Activated T-helper 1 cell treated with anti-CD3 and anti-CD28 coated beads, Interleukin-12 subunit alpha, Interleukin-12 subunit beta, Interleukin-2, Interleukin-4 antibody, amounts not matched to agents 30 ng/mL and 10 ng/mL and 1 ng/mL, durations not matched to agents 14 hours and 24 hours and 36 hours (primary cell): ENCODE results near the gene GH1. TPM values are rescaled to one million over a fixed set of nuclear protein-coding genes. Genes with fewer than 3 reads are reported as not detected.
"Not testable (repeated sequence)": the region's sequence is repeated elsewhere in the genome, so short reads cannot be mapped to it uniquely, and the experiment has no call there.

Experiments
- DNase-seq: peaks from one replicate; pipeline ENCODE4 v3.0.0; 2021; ENCODE audit warnings: low spot score
- H3K27ac Mint-ChIP-seq: one replicate; pipeline ENCODE4 v1.8.0; 2021; ENCODE audit warnings: mild to moderate bottlenecking, mixed read lengths
- H3K27me3 Mint-ChIP-seq: one replicate; pipeline ENCODE4 v1.8.0; 2022; ENCODE audit warnings: mild to moderate bottlenecking, moderate library complexity, mixed read lengths; ENCODE audit not compliant: insufficient read depth
- H3K36me3 Mint-ChIP-seq: one replicate; pipeline ENCODE4 v1.8.0; 2021; ENCODE audit warnings: low read depth, mixed read lengths
- H3K4me1 Mint-ChIP-seq: one replicate; pipeline ENCODE4 v1.8.0; 2021; ENCODE audit warnings: low read depth, mixed read lengths
- H3K4me3 Mint-ChIP-seq: one replicate; pipeline ENCODE4 v1.8.0; 2021; ENCODE audit warnings: mild to moderate bottlenecking, moderate library complexity, mixed read lengths
- H3K9me3 Mint-ChIP-seq: one replicate; pipeline ENCODE4 v1.8.0; 2021; ENCODE audit warnings: mixed read lengths
- intact Hi-C: fragments of 100-400 bp; cut with micrococcal nuclease; formaldehyde crosslinking; loops from one replicate; pipeline ENCODE4 v1.15.1; 2024
- total RNA-seq: library from RNA; stranded (reverse); gene quantifications from 2 replicates; pipeline ENCODE4 v1.2.3, GENCODE V29; 2022

The GH1 gene
- total RNA-seq, 1 donor from 2014 or later = not detected

- H3K36me3 Mint-ChIP-seq, DNase-seq, intact Hi-C loops, H3K27ac Mint-ChIP-seq, H3K4me3 Mint-ChIP-seq, H3K4me1 Mint-ChIP-seq, H3K9me3 Mint-ChIP-seq: not testable (repeated sequence)
- peaks cover 29% of the 10 kb centered on the region for H3K27me3 Mint-ChIP-seq
Observed at GRCh38 chr17:63894821-63895220, 23.8 kb downstream of the GH1 start.

- H3K27ac Mint-ChIP-seq, H3K4me3 Mint-ChIP-seq, H3K36me3 Mint-ChIP-seq, DNase-seq, H3K4me1 Mint-ChIP-seq, H3K9me3 Mint-ChIP-seq, intact Hi-C loops: not testable (repeated sequence)
- H3K27me3 Mint-ChIP-seq = peaks cover 30% of the 10 kb centered on the region
Observed at GRCh38 chr17:63894021-63894420, 24.6 kb downstream of the GH1 start.

GRCh38 chr17:63892316-63893037 is 26.2 kb downstream of the GH1 start:
- H3K4me3 Mint-ChIP-seq, H3K9me3 Mint-ChIP-seq, H3K4me1 Mint-ChIP-seq, intact Hi-C loops, DNase-seq, H3K27ac Mint-ChIP-seq, H3K36me3 Mint-ChIP-seq: not testable (repeated sequence)
- peaks cover 31% of the 10 kb centered on the region for H3K27me3 Mint-ChIP-seq

GRCh38 chr17:63889026-63889848 is 29.4 kb downstream of the GH1 start:
- H3K9me3 Mint-ChIP-seq, H3K4me1 Mint-ChIP-seq, DNase-seq, H3K36me3 Mint-ChIP-seq, intact Hi-C loops, H3K27ac Mint-ChIP-seq, H3K4me3 Mint-ChIP-seq: not testable (repeated sequence)
- H3K27me3 Mint-ChIP-seq = peaks cover 28% of the 10 kb centered on the region

- H3K4me1 Mint-ChIP-seq = peaks cover 14% of the 10 kb centered on the region
Observed at GRCh38 chr17:63885119-63885518, 33.5 kb downstream of the GH1 start.

GRCh38 chr17:63882626-63883126 is 36.0 kb downstream of the GH1 start:
- H3K27me3 Mint-ChIP-seq = peaks cover 11% of the 10 kb centered on the region
- intact Hi-C loops, H3K36me3 Mint-ChIP-seq, H3K4me3 Mint-ChIP-seq, DNase-seq, H3K4me1 Mint-ChIP-seq, H3K9me3 Mint-ChIP-seq, H3K27ac Mint-ChIP-seq: not testable (repeated sequence)

More at GRCh38 chr17:63885119-63885518, 33.5 kb downstream of the GH1 start:
- H3K9me3 Mint-ChIP-seq, intact Hi-C loops, H3K36me3 Mint-ChIP-seq, DNase-seq, H3K4me3 Mint-ChIP-seq, H3K27ac Mint-ChIP-seq, H3K27me3 Mint-ChIP-seq: not testable (repeated sequence)

GRCh38 chr17:63881935-63882601 is 36.6 kb downstream of the GH1 start, which contains the start of gene GH2:
Gene GH2 (minus strand): TSS chr17:63881944. CDS start chr17:63881801, 143 bp downstream.
- Mint-ChIP-seq H3K9me3 (no peaks in the 10 kb centered on the region), H3K4me1 (peaks cover 5% of the 10 kb centered on the region), H3K4me3 (no peak within 1 kb of the TSS), H3K36me3 (no peaks in the 10 kb centered on the region), H3K27ac (no peak within 1 kb of the TSS), H3K27me3 (peaks cover 11% of the 10 kb centered on the region)
- intact Hi-C loops = no loop called here
- peak; percentile 47 for DNase-seq

- intact Hi-C loops, H3K36me3 Mint-ChIP-seq, H3K4me3 Mint-ChIP-seq, H3K9me3 Mint-ChIP-seq, H3K4me1 Mint-ChIP-seq, H3K27ac Mint-ChIP-seq, DNase-seq: not testable (repeated sequence)
- peaks cover 11% of the 10 kb centered on the region for H3K27me3 Mint-ChIP-seq
Observed at GRCh38 chr17:63881337-63881736, 37.3 kb downstream of the GH1 start.

GRCh38 chr17:63880706-63881105 is 37.9 kb downstream of the GH1 start:
- H3K9me3 Mint-ChIP-seq = no peaks in the 10 kb centered on the region
- H3K4me3 Mint-ChIP-seq = no peak overlapping the region

GRCh38 chr17:63878413-63878812 is 40.2 kb downstream of the GH1 start:
- H3K9me3 Mint-ChIP-seq, H3K4me1 Mint-ChIP-seq, H3K4me3 Mint-ChIP-seq, DNase-seq, H3K36me3 Mint-ChIP-seq, H3K27ac Mint-ChIP-seq, intact Hi-C loops: not testable (repeated sequence)
- peaks cover 15% of the 10 kb centered on the region for H3K27me3 Mint-ChIP-seq

More at GRCh38 chr17:63880706-63881105, 37.9 kb downstream of the GH1 start:
- peaks cover 5% of the 10 kb centered on the region for H3K4me1 Mint-ChIP-seq
- intact Hi-C loops = no loop called here
- H3K36me3 Mint-ChIP-seq = no peaks in the 10 kb centered on the region
- H3K27ac Mint-ChIP-seq = no peak overlapping the region
- peaks cover 11% of the 10 kb centered on the region for H3K27me3 Mint-ChIP-seq
- DNase-seq = no peak

GRCh38 chr17:63874693-63875092 is 43.9 kb downstream of the GH1 start:
- H3K4me3 Mint-ChIP-seq, intact Hi-C loops, H3K36me3 Mint-ChIP-seq, H3K4me1 Mint-ChIP-seq, H3K9me3 Mint-ChIP-seq, DNase-seq, H3K27ac Mint-ChIP-seq: not testable (repeated sequence)
- peaks cover 23% of the 10 kb centered on the region for H3K27me3 Mint-ChIP-seq

- peaks cover 22% of the 10 kb centered on the region for H3K27me3 Mint-ChIP-seq
- intact Hi-C loops, H3K4me1 Mint-ChIP-seq, H3K36me3 Mint-ChIP-seq, H3K9me3 Mint-ChIP-seq, H3K4me3 Mint-ChIP-seq, H3K27ac Mint-ChIP-seq, DNase-seq: not testable (repeated sequence)
Observed at GRCh38 chr17:63874061-63874626, 44.5 kb downstream of the GH1 start.
